HepG2 (cell line): ENCODE data around the gene RAP1GAP2. TPM values are rescaled to one million over a fixed set of nuclear protein-coding genes. Genes with fewer than 3 reads are reported as not detected.

Experiments
- ATF3 ChIP-seq: sonication (generic); formaldehyde crosslinking; IDR thresholded peaks from 2 replicates; pipeline ENCODE4 v1.4.0; 2020; ENCODE audit warnings: missing genetic modification reagents
- MED1 ChIP-seq: sonication (generic); formaldehyde crosslinking; IDR thresholded peaks from 2 replicates; pipeline ENCODE4 v1.4.0; 2020; ENCODE audit warnings: missing genetic modification reagents
- MTA1 ChIP-seq: sonication (generic); formaldehyde crosslinking; IDR thresholded peaks from 2 replicates; pipeline ENCODE4 v1.4.0; 2020; ENCODE audit warnings: missing genetic modification reagents, mild to moderate bottlenecking, borderline replicate concordance
- MTERF4 ChIP-seq: sonication (generic); formaldehyde crosslinking; IDR thresholded peaks from 2 replicates; pipeline ENCODE4 v1.8.0; 2023; ENCODE audit warnings: mild to moderate bottlenecking, missing genetic modification reagents
- NCOR1 ChIP-seq: fragments of 200-600 bp; sonication (generic); IDR thresholded peaks from 2 replicates; pipeline ENCODE4 v1.7.0; 2017; ENCODE audit warnings: antibody characterized with exemption, low read length, borderline replicate concordance
- PCBP2 ChIP-seq: fragments of 200-400 bp; formaldehyde crosslinking; optimal IDR thresholded peaks from 2 replicates; pipeline ENCODE3; 2018; ENCODE audit warnings: low read length, low read depth; ENCODE audit not compliant: poor library complexity, severe bottlenecking
- RARA ChIP-seq: IDR thresholded peaks from 2 replicates; pipeline ENCODE4 v1.6.1; 2016; ENCODE audit warnings: missing genetic modification reagents, missing compliant biosample characterization
- RCOR2 ChIP-seq: IDR thresholded peaks from 2 replicates; pipeline ENCODE4 v1.6.1; 2016; ENCODE audit warnings: missing biosample characterization, missing genetic modification reagents
- SATB2 ChIP-seq: sonication (generic); formaldehyde crosslinking; IDR thresholded peaks from 2 replicates; pipeline ENCODE4 v1.5.0; 2020; ENCODE audit warnings: missing genetic modification reagents
- SMAD9 ChIP-seq: sonication (generic); formaldehyde crosslinking; IDR thresholded peaks from 2 replicates; pipeline ENCODE4 v1.5.1; 2020; ENCODE audit warnings: mild to moderate bottlenecking, missing genetic modification reagents
- SNAI1 ChIP-seq: sonication (generic); formaldehyde crosslinking; IDR thresholded peaks from 2 replicates; pipeline ENCODE4 v1.5.0; 2020; ENCODE audit warnings: mild to moderate bottlenecking, missing genetic modification reagents, borderline replicate concordance
- TEF ChIP-seq: sonication (generic); formaldehyde crosslinking; IDR thresholded peaks from 2 replicates; pipeline ENCODE4 v1.5.0; 2020; ENCODE audit warnings: missing genetic modification reagents
- ZIK1 ChIP-seq: sonication (generic); formaldehyde crosslinking; IDR thresholded peaks from 2 replicates; pipeline ENCODE4 v1.5.0; 2020; ENCODE audit warnings: mild to moderate bottlenecking, low read depth, missing genetic modification reagents, borderline replicate concordance
- ZNF234 ChIP-seq: sonication (generic); formaldehyde crosslinking; conservative IDR thresholded peaks from 2 replicates; pipeline ENCODE4 v1.5.1; 2020; ENCODE audit warnings: mild to moderate bottlenecking, missing genetic modification reagents
- polyA plus RNA-seq, 8 experiments: library from polyadenylated mRNA; depleted of rRNA in 3 of 8; stranded (reverse) in 7 of 8; unstranded in 1 of 8; fragments of >200 nt; fragmentation: Illumina TruSeq in 4 of 8; extraction: Trizol in 4 of 8; gene quantifications; 2 replicates each; pipeline versions ENCODE4 v1.2.1 to v1.2.3, GENCODE V29; 2011 to 2016; ENCODE audit warnings: low read depth in 4 of 8, missing spikeins in 1 of 8, mixed read lengths in 1 of 8; ENCODE audit not compliant: insufficient read depth in 1 of 8
- total RNA-seq, 5 experiments: library from RNA; depleted of rRNA; stranded (reverse); fragments of >200 nt; fragmentation: Illumina TruSeq; extraction: Trizol; gene quantifications; 2 replicates each; pipeline ENCODE4 v1.2.3, GENCODE V29; 2016; ENCODE audit warnings: low read depth in 1 of 5
- TF ChIP-seq, protein P1 (sequence below): sonication (generic); formaldehyde crosslinking; IDR thresholded peaks from one replicate; pipeline ENCODE4 v1.5.1; 2020; ENCODE audit warnings: mild to moderate bottlenecking, missing genetic modification reagents; ENCODE audit errors: not compliant biosample characterization

The RAP1GAP2 gene
- total and polyA plus RNA-seq, 2 of the 13 experiments (the other 11 are each of a cell fraction or from before 2014, with no cell fraction given), result 10.9 to 12.0 TPM

GRCh38 chr17:2867441-2868424 lies 71.5 kb downstream of the RAP1GAP2 start (continued):
- TF ChIP-seq, protein P1, sequence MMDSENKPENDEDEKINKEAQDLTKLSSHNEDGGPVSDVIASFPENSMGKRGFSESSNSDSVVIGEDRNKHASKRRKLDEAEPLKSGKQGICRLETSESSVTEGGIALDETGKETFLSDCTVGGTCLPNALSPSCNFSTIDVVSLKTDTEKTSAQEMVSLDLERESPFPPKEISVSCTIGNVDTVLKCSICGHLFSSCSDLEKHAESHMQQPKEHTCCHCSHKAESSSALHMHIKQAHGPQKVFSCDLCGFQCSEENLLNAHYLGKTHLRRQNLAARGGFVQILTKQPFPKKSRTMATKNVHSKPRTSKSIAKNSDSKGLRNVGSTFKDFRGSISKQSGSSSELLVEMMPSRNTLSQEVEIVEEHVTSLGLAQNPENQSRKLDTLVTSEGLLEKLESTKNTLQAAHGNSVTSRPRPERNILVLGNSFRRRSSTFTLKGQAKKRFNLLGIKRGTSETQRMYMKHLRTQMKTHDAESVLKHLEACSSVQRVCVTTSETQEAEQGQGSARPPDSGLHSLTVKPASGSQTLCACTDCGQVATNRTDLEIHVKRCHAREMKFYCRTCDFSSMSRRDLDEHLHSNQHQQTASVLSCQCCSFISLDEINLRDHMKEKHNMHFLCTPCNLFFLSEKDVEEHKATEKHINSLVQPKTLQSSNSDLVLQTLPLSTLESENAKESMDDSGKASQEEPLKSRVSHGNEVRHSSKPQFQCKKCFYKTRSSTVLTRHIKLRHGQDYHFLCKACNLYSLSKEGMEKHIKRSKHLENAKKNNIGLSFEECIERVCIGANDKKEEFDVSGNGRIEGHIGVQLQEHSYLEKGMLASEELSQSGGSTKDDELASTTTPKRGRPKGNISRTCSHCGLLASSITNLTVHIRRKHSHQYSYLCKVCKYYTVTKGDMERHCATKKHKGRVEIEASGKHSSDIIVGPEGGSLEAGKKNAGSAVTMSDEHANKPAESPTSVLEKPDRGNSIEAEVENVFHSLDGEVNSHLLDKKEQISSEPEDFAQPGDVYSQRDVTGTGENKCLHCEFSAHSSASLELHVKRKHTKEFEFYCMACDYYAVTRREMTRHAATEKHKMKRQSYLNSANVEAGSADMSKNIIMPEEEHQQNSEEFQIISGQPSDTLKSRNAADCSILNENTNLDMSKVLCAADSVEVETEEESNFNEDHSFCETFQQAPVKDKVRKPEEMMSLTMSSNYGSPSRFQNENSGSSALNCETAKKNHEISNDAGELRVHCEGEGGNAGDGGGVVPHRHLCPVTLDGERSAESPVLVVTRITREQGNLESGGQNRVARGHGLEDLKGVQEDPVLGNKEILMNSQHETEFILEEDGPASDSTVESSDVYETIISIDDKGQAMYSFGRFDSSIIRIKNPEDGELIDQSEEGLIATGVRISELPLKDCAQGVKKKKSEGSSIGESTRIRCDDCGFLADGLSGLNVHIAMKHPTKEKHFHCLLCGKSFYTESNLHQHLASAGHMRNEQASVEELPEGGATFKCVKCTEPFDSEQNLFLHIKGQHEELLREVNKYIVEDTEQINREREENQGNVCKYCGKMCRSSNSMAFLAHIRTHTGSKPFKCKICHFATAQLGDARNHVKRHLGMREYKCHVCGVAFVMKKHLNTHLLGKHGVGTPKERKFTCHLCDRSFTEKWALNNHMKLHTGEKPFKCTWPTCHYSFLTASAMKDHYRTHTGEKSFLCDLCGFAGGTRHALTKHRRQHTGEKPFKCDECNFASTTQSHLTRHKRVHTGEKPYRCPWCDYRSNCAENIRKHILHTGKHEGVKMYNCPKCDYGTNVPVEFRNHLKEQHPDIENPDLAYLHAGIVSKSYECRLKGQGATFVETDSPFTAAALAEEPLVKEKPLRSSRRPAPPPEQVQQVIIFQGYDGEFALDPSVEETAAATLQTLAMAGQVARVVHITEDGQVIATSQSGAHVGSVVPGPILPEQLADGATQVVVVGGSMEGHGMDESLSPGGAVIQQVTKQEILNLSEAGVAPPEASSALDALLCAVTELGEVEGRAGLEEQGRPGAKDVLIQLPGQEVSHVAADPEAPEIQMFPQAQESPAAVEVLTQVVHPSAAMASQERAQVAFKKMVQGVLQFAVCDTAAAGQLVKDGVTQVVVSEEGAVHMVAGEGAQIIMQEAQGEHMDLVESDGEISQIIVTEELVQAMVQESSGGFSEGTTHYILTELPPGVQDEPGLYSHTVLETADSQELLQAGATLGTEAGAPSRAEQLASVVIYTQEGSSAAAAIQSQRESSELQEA (CRISPR knock-in tag), result peak; percentile 45
- TF ChIP-seq SATB2 (CRISPR knock-in tag) (no peak), SNAI1 (CRISPR knock-in tag) (no peak), RARA (CRISPR knock-in tag) (peak; percentile 30; the same call in 1 of the 2 replicates), ATF3 (CRISPR knock-in tag) (0 out of 2 replicates have a peak, but pooled peaks have one; percentile 34), MTERF4 (CRISPR knock-in tag) (no peak), PCBP2 (no peak), ZNF234 (no peak), NCOR1 (no peak), SMAD9 (CRISPR knock-in tag) (no peak), RCOR2 (CRISPR knock-in tag) (no peak), TEF (CRISPR knock-in tag) (no peak), MTA1 (no peak), MED1 (peak; percentile 65; the same call in 1 of the 2 replicates), ZIK1 (CRISPR knock-in tag) (no peak)
